NCI-H1417 (cell line): Measurements from ENCODE around the gene CCDC198.

ENCODE experiments used
- DNase-seq, 3 experiments: peaks; one replicate each; lab custom pipeline; 2025; lab: John Stamatoyannopoulos, UW

Gene CCDC198

GRCh38 chr14:57493467-57494181, at the start of gene CCDC198:
CCDC198 (minus strand) TSS chr14:57493857; CDS start chr14:57493715, 142 bp downstream.
- no peak for DNase-seq

GRCh38 chr14:57533214-57533613, 39.6 kb upstream of the CCDC198 start:
- peak; percentile 19 to 73 (median 30) for DNase-seq

- DNase-seq: no peak
Measured at GRCh38 chr14:57530571-57530970, 36.9 kb upstream of the CCDC198 start.

- DNase-seq: no peak
Measured at GRCh38 chr14:57526942-57527341, 33.3 kb upstream of the CCDC198 start.

- no peak for DNase-seq
Measured at GRCh38 chr14:57519043-57519442, 25.4 kb upstream of the CCDC198 start.

- DNase-seq: peak in 2 of 3 experiments; percentile 63 to 67
Measured at GRCh38 chr14:57512220-57512619, 18.6 kb upstream of the CCDC198 start.

- no peak for DNase-seq
Measured at GRCh38 chr14:57508756-57509155, 15.1 kb upstream of the CCDC198 start.

GRCh38 chr14:57502586-57503254, 9.1 kb upstream of the CCDC198 start:
- DNase-seq: peak in 1 of 3 experiments; percentile 88

GRCh38 chr14:57501039-57501557, 7.4 kb upstream of the CCDC198 start:
- no peak for DNase-seq

- DNase-seq: no peak
Measured at GRCh38 chr14:57498659-57499058, 5.0 kb upstream of the CCDC198 start.

GRCh38 chr14:57498035-57498434, 4.4 kb upstream of the CCDC198 start:
- DNase-seq: no peak

GRCh38 chr14:57495416-57495815, 1.8 kb upstream of the CCDC198 start:
- no peak for DNase-seq

- peak in 2 of 3 experiments; percentile 36 to 84 for DNase-seq
Measured at GRCh38 chr14:57492859-57493258, 798 bp downstream of the CCDC198 start.

- no peak for DNase-seq
Measured at GRCh38 chr14:57491640-57492039, 2.0 kb downstream of the CCDC198 start.

GRCh38 chr14:57487771-57488170, 5.9 kb downstream of the CCDC198 start:
- no peak for DNase-seq

- DNase-seq: peak; percentile 37 to 84 (median 61)
Measured at GRCh38 chr14:57486767-57487379, 6.8 kb downstream of the CCDC198 start.

- no peak for DNase-seq
Measured at GRCh38 chr14:57485635-57486034, 8.0 kb downstream of the CCDC198 start.

- peak in 1 of 3 experiments; percentile 28 for DNase-seq
Measured at GRCh38 chr14:57482120-57482519, 11.5 kb downstream of the CCDC198 start.

- peak in 1 of 3 experiments; percentile 92 for DNase-seq
Measured at GRCh38 chr14:57480051-57480450, 13.6 kb downstream of the CCDC198 start.

GRCh38 chr14:57479197-57479596, 14.5 kb downstream of the CCDC198 start:
- DNase-seq: no peak

GRCh38 chr14:57478050-57478449, 15.6 kb downstream of the CCDC198 start:
- no peak for DNase-seq

GRCh38 chr14:57470909-57471308, 22.7 kb downstream of the CCDC198 start:
- DNase-seq: no peak
